ENCODE measurements around the gene MSGN1. TPM values are rescaled to one million over a fixed set of nuclear protein-coding genes. Genes with fewer than 3 reads are reported as not detected.

MSGN1 gene
- total and polyA plus RNA-seq, 2 of the 8 experiments (the other 6 are each of a cell fraction or from before 2014, with no cell fraction given) = not detected

GRCh38 chr2:17805717-17806363, 10.4 kb upstream of the MSGN1 start:
- H2BK120ac ChIP-seq (replicated peaks; ENCODE audit: low read depth, low read length) = no peak overlapping the region
- H2BK20ac ChIP-seq (ENCODE audit: low read length) = no peak overlapping the region
- no peak overlapping the region for H4K91ac ChIP-seq (replicated peaks; ENCODE audit: insufficient read length, low read length)
- no peak overlapping the region for H3K56ac ChIP-seq (replicated peaks; ENCODE audit: insufficient read length, low read depth, low read length)
- CTCF ChIA-PET (ENCODE audit: partially characterized antibody) = interaction anchor here (0.6 to 2.8 kb wide), 6 partner anchors 10 to 1203 kb away, joined by 3 to 11 read pairs (median 3); partner anchors contain the start of gene MSGN1
- peaks cover 0 to 1% (median 0%) of the 10 kb centered on the region in 4 experiments; a peak in 1 of 7 replicates for H3K27me3 ChIP-seq (replicated peaks in 1 of 4; ENCODE audit: control insufficient read depth in 3 of 4, extremely low read depth in 1 of 4, insufficient read depth in 3 of 4, low read length in 3 of 4)
- no peaks in the 10 kb centered on the region for H3K36me3 ChIP-seq (ENCODE audit: control insufficient read depth in 2 of 4, insufficient read depth in 4 of 4, low read length in 3 of 4)
- no peak for DNase-seq (ENCODE audit: low read depth in 1 of 2, low spot score in 2 of 2)
- no peak overlapping the region for H3K14ac ChIP-seq (ENCODE audit: insufficient read length)
- no peak overlapping the region for H4K5ac ChIP-seq (ENCODE audit: insufficient read length, low read depth, low read length)
- no peak for FAIRE-seq
- no peak overlapping the region for H2BK5ac ChIP-seq (ENCODE audit: low read depth, low read length)
- H2BK15ac ChIP-seq (ENCODE audit: low read length) = 0 out of 2 replicates have a peak overlapping the region, but pooled peaks have one; percentile 31
- no peak overlapping the region for H3K4ac ChIP-seq (replicated peaks; ENCODE audit: insufficient read length, low read depth, low read length)
- 77% methylated on average over 8 of the region's 8 CpGs; no CpG with 5 or more reads in 1 of the 2 experiments for WGBS, 2 experiments (ENCODE audit: extremely low coverage in 1 of 2, insufficient coverage in 1 of 2, insufficient read length in 1 of 2, insufficient replicate concordance in 2 of 2, low coverage in 1 of 2, low lambda C conversion rate in 2 of 2, missing lambda C conversion rate in 1 of 2)
- H3K79me2 ChIP-seq (ENCODE audit: control insufficient read depth in 1 of 2, insufficient read depth in 2 of 2, low read length in 2 of 2) = no peaks in the 10 kb centered on the region
- H4K8ac ChIP-seq (ENCODE audit: extremely low read depth, insufficient read depth, low read length) = no peak overlapping the region
- H4K20me1 ChIP-seq (replicated peaks in 1 of 2; ENCODE audit: control insufficient read depth in 1 of 2, insufficient read depth in 2 of 2, low read length in 2 of 2) = no peaks in the 10 kb centered on the region
- no peaks in the 10 kb centered on the region for H3K79me1 ChIP-seq (ENCODE audit: low read depth, low read length)
- no peak overlapping the region for H2BK12ac ChIP-seq (ENCODE audit: low read depth, low read length)
- no peak overlapping the region for H2AK5ac ChIP-seq (ENCODE audit: low read depth, low read length)
- H3K18ac ChIP-seq (ENCODE audit: extremely low read depth, low read length) = no peak overlapping the region
- H3K9me3 ChIP-seq (ENCODE audit: insufficient read depth in 2 of 2, low read depth in 1 of 2, low read length in 1 of 2) = no peaks in the 10 kb centered on the region
- no peak overlapping the region for H3K4me2 ChIP-seq (ENCODE audit: insufficient read depth in 1 of 2, low read depth in 2 of 2, low read length in 2 of 2)
- no peak overlapping the region for H3K4me3 ChIP-seq (ENCODE audit: extremely low read depth in 1 of 4, insufficient read depth in 2 of 4, low read depth in 3 of 4, low read length in 4 of 4)
- no peak overlapping the region for H3K9ac ChIP-seq (replicated peaks in 1 of 4; ENCODE audit: extremely low read depth in 1 of 4, low read depth in 3 of 4, low read length in 3 of 4)
- H3K27ac ChIP-seq (ENCODE audit: low read depth, low read length) = no peak overlapping the region
- no peak overlapping the region for H2AFZ ChIP-seq (ENCODE audit: low read length)
- H3K4me1 ChIP-seq (replicated peaks in 1 of 4; ENCODE audit: control insufficient read depth in 3 of 4, insufficient read depth in 4 of 4, low read length in 3 of 4) = peaks cover 0 to 3% (median 0%) of the 10 kb centered on the region in 4 experiments; a peak in 1 of 7 replicates
- no peaks in the 10 kb centered on the region for H3K23me2 ChIP-seq (ENCODE audit: low read depth, low read length)
- TF ChIP-seq JUND (IDR thresholded peaks at IDR 0.05; ENCODE audit: low read length) (no peak), BRCA1 (IDR thresholded peaks at IDR 0.05; ENCODE audit: low read depth, low read length) (no peak), CEBPB (IDR thresholded peaks at IDR 0.05; ENCODE audit: low read depth, low read length) (no peak), SIN3A (conservative IDR thresholded peaks at IDR 0.05 in 1 of 2, IDR thresholded peaks at IDR 0.05 in 1 of 2; ENCODE audit: low read depth in 1 of 2, low read length in 2 of 2) (no peak), POU5F1 (IDR thresholded peaks at IDR 0.05; ENCODE audit: low read depth, low read length) (no peak), TCF12 (IDR thresholded peaks at IDR 0.05; ENCODE audit: low read depth, low read length) (no peak), TAF1 (IDR thresholded peaks at IDR 0.05; ENCODE audit: low read depth, low read length) (no peak), KDM4A (IDR thresholded peaks at IDR 0.05; ENCODE audit: low read depth, low read length, severe bottlenecking) (no peak), ASH2L (IDR thresholded peaks at IDR 0.05; ENCODE audit: low read length) (no peak), SIRT6 (IDR thresholded peaks at IDR 0.05; ENCODE audit: low read length) (no peak), YY1 (IDR thresholded peaks at IDR 0.05; ENCODE audit: low read depth, low read length) (no peak), CHD1 (IDR thresholded peaks at IDR 0.05; ENCODE audit: low read depth, low read length) (no peak)
- H3K23ac ChIP-seq (ENCODE audit: insufficient read length) = no peak overlapping the region
- POLR2A ChIA-PET (ENCODE audit: partially characterized antibody) = no interaction called here

All from H1 (cell line).